Fibroblast of lung (primary cell): ENCODE data around the gene SLC1A7. TPM values are rescaled to one million over a fixed set of nuclear protein-coding genes. Genes with fewer than 3 reads are reported as not detected.

Experiments
- DNase-seq, 2 donors: peaks; one replicate each; pipeline versions ENCODE4 v3.0.0 to v3.0.0-alpha.2; 2010; ENCODE audit warnings: low read depth in 2 of 2
- H2AFZ ChIP-seq: 2 replicates; pipeline ENCODE4 v1.5.1; 2012; ENCODE audit warnings: low read length, control low read depth, inconsistent platforms
- H3K27ac ChIP-seq: 2 replicates; pipeline ENCODE4 v1.5.1; 2011; ENCODE audit warnings: low read length, control low read depth; ENCODE audit not compliant: insufficient read depth
- H3K27me3 ChIP-seq: 2 replicates; pipeline ENCODE4 v1.5.1; 2011; ENCODE audit warnings: mild to moderate bottlenecking, low read length; ENCODE audit not compliant: control insufficient read depth, insufficient read depth
- H3K36me3 ChIP-seq: 2 replicates; pipeline ENCODE4 v1.5.1; 2011; ENCODE audit warnings: low read length; ENCODE audit not compliant: control insufficient read depth, insufficient read depth
- H3K4me1 ChIP-seq: 2 replicates; pipeline ENCODE4 v1.5.1; 2011; ENCODE audit warnings: low read length; ENCODE audit not compliant: control insufficient read depth, insufficient read depth; ENCODE audit errors: extremely low read depth
- H3K4me2 ChIP-seq: 2 replicates; pipeline ENCODE4 v1.5.1; 2011; ENCODE audit warnings: low read length, control low read depth; ENCODE audit not compliant: insufficient read depth; ENCODE audit errors: extremely low read depth
- H3K4me3 ChIP-seq, 4 experiments: fragments of 200-600 bp in 1 of 4; sonication (generic) in 1 of 4; replicated peaks in 1 of 4; 2 replicates each; pipeline ENCODE4 v1.5.1; 2011 to 2016; ENCODE audit warnings: low read length in 4 of 4, low read depth in 3 of 4, mild to moderate bottlenecking in 3 of 4, control low read depth in 2 of 4, inconsistent platforms in 1 of 4, mixed read lengths in 1 of 4; ENCODE audit not compliant: insufficient read depth in 1 of 4; ENCODE audit errors: control extremely low read depth in 1 of 4
- H3K79me2 ChIP-seq: 2 replicates; pipeline ENCODE4 v1.5.1; 2012; ENCODE audit warnings: mild to moderate bottlenecking, low read length, inconsistent platforms; ENCODE audit not compliant: control insufficient read depth, insufficient read depth
- H3K9ac ChIP-seq: 2 replicates; pipeline ENCODE4 v1.5.1; 2011; ENCODE audit warnings: mild to moderate bottlenecking, low read length, control low read depth; ENCODE audit not compliant: insufficient read depth
- H3K9me3 ChIP-seq: 2 replicates; pipeline ENCODE4 v1.5.1; 2012; ENCODE audit warnings: low read depth, low read length; ENCODE audit not compliant: control insufficient read depth, insufficient read depth
- H4K20me1 ChIP-seq: 2 replicates; pipeline ENCODE4 v1.5.1; 2011; ENCODE audit warnings: low read length; ENCODE audit not compliant: control insufficient read depth, insufficient read depth; ENCODE audit errors: extremely low read depth
- CTCF ChIP-seq, 2 donors: IDR thresholded peaks in 1 of 2; conservative IDR thresholded peaks in 1 of 2; 1 replicate in 1 of 2; 2 replicates in 1 of 2; pipeline ENCODE4 v1.5.1; 2011 to 2012; ENCODE audit warnings: low read length in 2 of 2, control low read depth in 1 of 2, inconsistent platforms in 1 of 2, low read depth in 1 of 2, mild to moderate bottlenecking in 1 of 2
- EZH2 ChIP-seq: IDR thresholded peaks from 2 replicates; pipeline ENCODE4 v1.5.1; 2012; ENCODE audit warnings: low read length, control low read depth, mild to moderate bottlenecking; ENCODE audit errors: missing control alignments
- polyA plus RNA-seq, 2 donors: library from polyadenylated mRNA; depleted of rRNA in 1 of 2; stranded (reverse) in 1 of 2; unstranded in 1 of 2; fragments of >200 nt; gene quantifications; 2 replicates each; pipeline ENCODE4 v1.2.1, GENCODE V29; 2011 to 2012; ENCODE audit warnings: missing spikeins in 1 of 2
- total RNA-seq: library from RNA; depleted of rRNA; stranded (reverse); fragments of >200 nt; gene quantifications from 2 replicates; pipeline ENCODE4 v1.2.1, GENCODE V29; 2014

The SLC1A7 gene
- total and polyA plus RNA-seq, 2 donors (not counting 1 experiment from before 2014, with no cell fraction given), result 0.15 to 0.33 TPM

- DNase-seq, result no peak
- H3K4me3 ChIP-seq, result no peak overlapping the region
- no peaks in the 10 kb centered on the region for H3K9me3 ChIP-seq
- peaks cover 10% of the 10 kb centered on the region for H3K4me1 ChIP-seq
- H3K27me3 ChIP-seq, result no peaks in the 10 kb centered on the region
- no peak overlapping the region for H2AFZ ChIP-seq
- peaks cover 4% of the 10 kb centered on the region for H3K36me3 ChIP-seq
- no peaks in the 10 kb centered on the region for H3K79me2 ChIP-seq
- H3K9ac ChIP-seq, result no peak overlapping the region
- TF ChIP-seq EZH2, result no peak
- no peak for TF ChIP-seq CTCF (conservative IDR thresholded peaks at IDR 0.05 in 1 of 2, IDR thresholded peaks at IDR 0.05 in 1 of 2; ENCODE audit: low read depth in 1 of 2, low read length in 2 of 2)
- H4K20me1 ChIP-seq, result no peaks in the 10 kb centered on the region
- no peak overlapping the region for H3K4me2 ChIP-seq
- H3K27ac ChIP-seq, result no peak overlapping the region
Observed at GRCh38 chr1:53087332-53088285, 54.8 kb downstream of the SLC1A7 start.

- no peak for TF ChIP-seq CTCF (conservative IDR thresholded peaks at IDR 0.05 in 1 of 2, IDR thresholded peaks at IDR 0.05 in 1 of 2; ENCODE audit: low read depth in 1 of 2, low read length in 2 of 2)
- TF ChIP-seq EZH2, result no peak
- no peak overlapping the region for H3K4me3 ChIP-seq
- H3K27me3 ChIP-seq, result no peaks in the 10 kb centered on the region
- H3K27ac ChIP-seq, result no peak overlapping the region
- H3K79me2 ChIP-seq, result no peaks in the 10 kb centered on the region
- no peaks in the 10 kb centered on the region for H4K20me1 ChIP-seq
- no peaks in the 10 kb centered on the region for H3K9me3 ChIP-seq
- H3K4me2 ChIP-seq, result no peak overlapping the region
- DNase-seq, result peak in 1 of 2 donors; percentile 70
- H3K4me1 ChIP-seq, result peaks cover 7% of the 10 kb centered on the region
- peaks cover 6% of the 10 kb centered on the region for H3K36me3 ChIP-seq
- H2AFZ ChIP-seq, result no peak overlapping the region
- H3K9ac ChIP-seq, result no peak overlapping the region
Observed at GRCh38 chr1:53086491-53087070, 55.9 kb downstream of the SLC1A7 start.

GRCh38 chr1:53085405-53085804, 57.0 kb downstream of the SLC1A7 start:
- no peak overlapping the region for H2AFZ ChIP-seq
- no peaks in the 10 kb centered on the region for H4K20me1 ChIP-seq
- H3K36me3 ChIP-seq, result peaks cover 11% of the 10 kb centered on the region
- no peak overlapping the region for H3K4me3 ChIP-seq
- no peaks in the 10 kb centered on the region for H3K9me3 ChIP-seq
- H3K4me1 ChIP-seq, result peaks cover 6% of the 10 kb centered on the region
- no peaks in the 10 kb centered on the region for H3K27me3 ChIP-seq
- H3K9ac ChIP-seq, result no peak overlapping the region
- no peak overlapping the region for H3K4me2 ChIP-seq
- no peak overlapping the region for H3K27ac ChIP-seq
- no peak for DNase-seq
- no peak for TF ChIP-seq EZH2
- no peaks in the 10 kb centered on the region for H3K79me2 ChIP-seq
